PFSK-1 (cell line): ENCODE measurements around the gene UVRAG.

ENCODE experiments used
- FOXP2 ChIP-seq: optimal IDR thresholded peaks from 2 replicates; pipeline ENCODE3; 2011; ENCODE audit warnings: borderline replicate concordance, control low read depth, inconsistent platforms; ENCODE audit not compliant: insufficient read depth; ENCODE audit errors: extremely low read length, extremely low read depth
- POLR2AphosphoS5 ChIP-seq: IDR thresholded peaks from 2 replicates; pipeline ENCODE4 v1.6.1; 2012; ENCODE audit warnings: low read depth, mild to moderate bottlenecking, control low read depth, low read length, moderate library complexity
- REST ChIP-seq, 2 experiments: IDR thresholded peaks; 2 replicates each; pipeline versions ENCODE4 v1.6.1 to v1.8.0; 2011 to 2012; ENCODE audit warnings: low read depth in 2 of 2, low read length in 2 of 2, control low read depth in 1 of 2, inconsistent platforms in 1 of 2, mild to moderate bottlenecking in 1 of 2, moderate library complexity in 1 of 2; ENCODE audit not compliant: insufficient read depth in 1 of 2
- SIN3A ChIP-seq: IDR thresholded peaks from 2 replicates; pipeline ENCODE4 v1.6.1; 2012; ENCODE audit warnings: mild to moderate bottlenecking, low read length, moderate library complexity, borderline replicate concordance; ENCODE audit not compliant: insufficient read depth
- TAF1 ChIP-seq: IDR thresholded peaks from 2 replicates; pipeline ENCODE4 v1.6.1; 2012; ENCODE audit warnings: low read length, control low read depth, borderline replicate concordance; ENCODE audit not compliant: insufficient read depth

GRCh38 chr11:75900848-75901247, 85.8 kb downstream of the UVRAG start:
- TF ChIP-seq TAF1 (no peak), POLR2AphosphoS5 (no peak), SIN3A (no peak), REST (IDR thresholded peaks at IDR 0.05; ENCODE audit: insufficient read depth in 1 of 2, low read depth in 2 of 2, low read length in 2 of 2) (no peak), FOXP2 (no peak)
